IPS DF 4.7 (cell line): ENCODE results near the gene KDM2A.

ENCODE experiments used
- DNase-seq: peaks from one replicate; pipeline ENCODE4 v3.0.0-alpha.2; 2013; ENCODE audit warnings: low spot score; ENCODE audit errors: extremely low read depth

KDM2A gene

DNA sequence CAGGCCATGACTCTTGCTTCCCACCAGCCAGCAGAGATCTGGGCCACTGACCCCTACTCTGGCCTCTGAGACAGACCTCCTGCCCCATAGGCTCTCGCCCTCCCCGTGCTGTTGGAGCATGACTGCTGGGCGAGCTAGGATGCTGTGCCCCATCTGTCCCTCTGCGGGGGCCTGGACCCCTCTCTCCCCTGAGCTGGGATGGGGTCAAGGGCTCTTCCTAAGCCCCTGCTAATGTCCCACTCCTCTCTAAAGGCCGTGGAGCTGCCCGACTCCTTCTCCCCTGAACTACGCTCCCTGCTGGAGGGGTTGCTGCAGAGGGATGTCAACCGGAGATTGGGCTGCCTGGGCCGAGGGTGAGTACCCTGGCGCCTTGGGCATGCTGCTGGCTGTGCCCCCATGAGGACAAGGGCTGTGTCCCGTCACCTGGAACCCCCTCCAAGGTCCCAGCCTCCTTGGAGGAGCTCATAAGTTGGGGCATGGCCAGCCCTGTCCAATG, 163.9 kb downstream of the KDM2A start:
- DNase-seq: no peak

DNA sequence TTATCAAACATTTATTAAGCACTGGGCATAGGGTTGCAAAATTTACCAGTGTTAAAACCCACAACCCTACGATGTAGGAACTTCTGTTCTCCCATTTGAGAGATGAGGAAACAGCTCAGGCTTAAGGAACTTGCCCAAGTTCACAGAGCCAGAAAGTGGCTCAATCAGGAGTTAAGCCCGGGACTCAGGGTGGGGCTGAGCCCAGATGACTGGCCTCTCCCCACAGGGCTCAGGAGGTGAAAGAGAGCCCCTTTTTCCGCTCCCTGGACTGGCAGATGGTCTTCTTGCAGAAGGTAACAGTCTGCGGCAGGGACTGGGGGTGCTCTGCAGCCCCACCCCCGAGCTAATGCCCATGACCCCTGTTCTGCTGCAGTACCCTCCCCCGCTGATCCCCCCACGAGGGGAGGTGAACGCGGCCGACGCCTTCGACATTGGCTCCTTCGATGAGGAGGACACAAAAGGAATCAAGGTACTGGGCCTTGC, 164.5 kb downstream of the KDM2A start:
- no peak for DNase-seq

DNA sequence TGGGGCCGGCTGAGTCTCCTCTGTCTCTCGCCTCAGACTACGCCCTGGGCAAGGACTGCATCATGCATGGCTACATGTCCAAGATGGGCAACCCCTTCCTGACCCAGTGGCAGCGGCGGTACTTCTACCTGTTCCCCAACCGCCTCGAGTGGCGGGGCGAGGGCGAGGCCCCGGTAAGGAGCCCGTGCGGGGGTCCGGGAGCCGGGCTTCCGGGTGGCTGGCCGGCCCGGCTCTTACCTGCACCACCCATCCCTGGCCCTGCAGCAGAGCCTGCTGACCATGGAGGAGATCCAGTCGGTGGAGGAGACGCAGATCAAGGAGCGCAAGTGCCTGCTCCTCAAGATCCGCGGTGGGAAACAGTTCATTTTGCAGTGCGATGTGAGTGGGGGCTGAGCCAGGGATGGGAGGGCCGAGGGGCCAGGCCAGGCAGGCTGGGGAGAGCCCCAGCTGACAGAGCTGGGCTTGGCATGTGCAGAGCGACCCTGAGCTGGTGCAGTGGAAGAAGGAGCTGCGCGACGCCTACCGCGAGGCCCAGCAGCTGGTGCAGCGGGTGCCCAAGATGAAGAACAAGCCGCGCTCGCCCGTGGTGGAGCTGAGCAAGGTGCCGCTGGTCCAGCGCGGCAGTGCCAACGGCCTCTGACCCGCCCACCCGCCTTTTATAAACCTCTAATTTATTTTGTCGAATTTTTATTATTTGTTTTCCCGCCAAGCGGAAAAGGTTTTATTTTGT, 165.9 kb downstream of the KDM2A start:
- DNase-seq: no peak

DNA sequence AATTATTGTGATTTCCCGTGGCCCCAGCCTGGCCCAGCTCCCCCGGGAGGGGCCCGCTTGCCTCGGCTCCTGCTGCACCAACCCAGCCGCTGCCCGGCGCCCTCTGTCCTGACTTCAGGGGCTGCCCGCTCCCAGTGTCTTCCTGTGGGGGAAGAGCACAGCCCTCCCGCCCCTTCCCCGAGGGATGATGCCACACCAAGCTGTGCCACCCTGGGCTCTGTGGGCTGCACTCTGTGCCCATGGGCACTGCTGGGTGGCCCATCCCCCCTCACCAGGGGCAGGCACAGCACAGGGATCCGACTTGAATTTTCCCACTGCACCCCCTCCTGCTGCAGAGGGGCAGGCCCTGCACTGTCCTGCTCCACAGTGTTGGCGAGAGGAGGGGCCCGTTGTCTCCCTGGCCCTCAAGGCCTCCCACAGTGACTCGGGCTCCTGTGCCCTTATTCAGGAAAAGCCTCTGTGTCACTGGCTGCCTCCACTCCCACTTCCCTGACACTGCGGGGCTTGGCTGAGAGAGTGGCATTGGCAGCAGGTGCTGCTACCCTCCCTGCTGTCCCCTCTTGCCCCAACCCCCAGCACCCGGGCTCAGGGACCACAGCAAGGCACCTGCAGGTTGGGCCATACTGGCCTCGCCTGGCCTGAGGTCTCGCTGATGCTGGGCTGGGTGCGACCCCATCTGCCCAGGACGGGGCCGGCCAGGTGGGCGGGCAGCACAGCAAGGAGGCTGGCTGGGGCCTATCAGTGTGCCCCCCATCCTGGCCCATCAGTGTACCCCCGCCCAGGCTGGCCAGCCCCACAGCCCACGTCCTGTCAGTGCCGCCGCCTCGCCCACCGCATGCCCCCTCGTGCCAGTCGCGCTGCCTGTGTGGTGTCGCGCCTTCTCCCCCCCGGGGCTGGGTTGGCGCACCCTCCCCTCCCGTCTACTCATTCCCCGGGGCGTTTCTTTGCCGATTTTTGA, 166.8 kb downstream of the KDM2A start:
- DNase-seq: no peak

DNA sequence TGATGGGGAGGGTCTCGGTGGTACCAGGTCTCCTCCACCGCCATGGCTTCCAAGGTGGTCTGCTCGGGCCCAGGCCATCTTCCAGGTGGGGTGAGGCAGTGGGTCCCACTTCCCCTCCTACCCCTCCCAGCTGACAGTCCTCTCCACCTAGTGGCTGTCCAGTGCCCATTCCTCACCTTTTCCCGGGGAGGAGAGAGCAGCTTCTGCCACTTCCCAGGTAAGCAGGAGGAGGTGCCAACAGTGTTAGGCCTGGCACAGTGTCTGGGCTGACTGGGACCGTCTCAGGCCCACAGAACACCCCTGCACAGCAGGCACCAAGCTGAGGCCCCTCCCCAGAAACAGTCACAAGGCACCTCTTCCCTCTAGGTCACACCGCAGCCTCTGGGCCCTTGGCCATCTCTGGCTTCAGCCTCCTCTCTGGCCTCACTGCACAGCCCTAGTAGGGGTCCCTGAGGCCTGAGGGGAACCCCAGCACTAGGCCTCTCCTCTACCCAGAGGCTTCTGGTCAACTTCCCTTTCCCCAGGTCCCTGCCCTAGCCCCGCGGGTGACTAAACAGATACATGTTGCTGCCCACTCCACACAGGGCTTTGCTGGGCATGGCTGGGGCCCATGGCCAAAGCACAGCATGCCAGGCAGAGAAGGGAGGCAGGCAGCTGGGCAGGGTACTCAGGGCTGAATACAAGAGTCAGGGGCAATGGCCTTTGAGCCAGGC, 167.7 kb downstream of the KDM2A start:
- DNase-seq: no peak

DNA sequence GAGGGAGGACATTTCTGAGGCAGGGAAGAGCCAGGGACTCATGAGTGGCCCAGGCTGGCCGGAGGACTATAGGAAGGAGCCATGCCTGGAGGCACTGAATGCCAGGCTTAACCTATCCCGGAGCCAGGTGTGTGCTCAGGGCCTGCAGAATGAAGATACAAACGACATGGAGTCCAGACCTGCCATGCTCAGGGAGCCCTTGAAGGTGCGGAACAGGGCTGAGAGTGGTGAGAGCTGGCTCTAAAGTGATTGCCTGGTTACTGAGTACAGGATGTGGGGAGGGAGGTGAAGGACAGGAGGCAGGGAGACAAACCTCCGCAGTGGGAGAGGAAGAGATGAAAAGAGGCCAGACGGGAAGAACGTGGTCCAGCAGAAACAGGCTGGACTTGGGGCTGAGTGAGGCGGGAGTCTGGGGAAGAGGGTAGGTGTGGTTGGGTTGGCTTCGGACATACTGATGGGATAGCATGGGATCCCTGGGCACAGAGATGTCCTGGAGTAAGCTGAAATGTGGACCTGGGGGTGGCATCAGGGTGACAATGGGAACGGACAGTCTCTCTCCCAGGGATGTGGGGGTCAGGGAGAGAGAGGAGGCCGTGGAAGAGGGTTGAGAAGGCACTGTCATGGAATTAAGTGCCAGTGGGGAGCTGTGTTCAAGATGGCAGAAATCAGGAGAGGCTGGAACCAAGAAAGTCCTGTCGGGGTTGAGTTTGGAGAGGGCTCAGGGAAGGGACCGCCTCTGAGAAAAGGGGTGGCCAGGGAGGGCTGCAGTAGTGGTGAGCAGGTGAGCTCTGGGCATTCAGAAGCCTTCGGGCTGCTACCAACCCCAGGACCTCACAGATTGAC, 168.5 kb downstream of the KDM2A start:
- no peak for DNase-seq

DNA sequence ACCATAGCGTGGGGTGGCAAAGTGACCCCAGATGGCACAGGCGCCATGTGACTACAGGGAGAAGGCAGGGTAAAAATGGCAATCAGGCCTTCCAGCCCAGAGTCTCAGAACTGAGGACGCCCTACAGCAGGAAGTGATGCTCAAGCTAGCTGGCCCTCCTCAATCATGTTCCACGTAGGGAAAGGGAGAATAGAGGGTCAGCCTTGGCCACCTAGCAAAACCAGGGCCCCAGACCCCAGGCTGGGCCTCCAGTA, 169.1 kb downstream of the KDM2A start:
- DNase-seq: no peak

DNA sequence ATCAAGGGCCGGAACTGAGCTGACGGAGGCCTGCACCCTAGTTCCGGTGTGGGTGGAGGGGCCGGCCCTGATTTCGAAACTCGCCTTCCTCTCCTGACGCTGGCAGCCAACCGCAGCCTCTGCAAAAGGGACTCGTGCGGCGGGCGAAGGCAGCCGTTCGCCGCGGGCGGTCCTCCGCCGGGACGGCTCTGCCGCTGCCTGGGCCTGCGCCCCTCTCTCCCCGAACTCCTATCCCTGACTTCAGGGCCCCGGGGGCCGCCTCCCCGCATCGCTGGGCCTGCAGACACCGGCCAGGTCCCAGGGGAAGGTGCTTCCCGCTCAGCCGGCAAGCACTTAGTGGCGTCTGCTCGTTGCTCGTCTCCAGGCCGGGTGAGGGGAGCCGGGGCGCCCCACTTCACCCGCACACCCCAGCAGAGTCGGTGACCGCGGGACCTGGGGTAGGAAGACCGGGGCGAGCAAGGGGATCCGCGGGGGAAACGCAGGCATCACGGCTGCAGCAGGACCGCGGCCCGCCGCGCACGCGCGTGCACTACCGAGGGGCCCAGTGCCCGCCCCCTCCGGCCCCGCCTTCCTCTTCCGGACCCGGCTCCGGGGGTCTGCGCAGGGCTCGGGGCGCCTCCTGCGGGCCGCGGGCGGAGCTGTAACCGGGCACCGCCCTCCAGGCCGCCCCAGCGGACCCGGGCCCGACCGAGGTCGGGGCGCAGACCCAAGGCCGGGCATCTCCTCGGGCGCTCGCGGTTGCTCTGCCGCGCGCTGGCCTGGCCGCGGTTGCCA, 169.6 kb downstream of the KDM2A start:
- DNase-seq: no peak

DNA sequence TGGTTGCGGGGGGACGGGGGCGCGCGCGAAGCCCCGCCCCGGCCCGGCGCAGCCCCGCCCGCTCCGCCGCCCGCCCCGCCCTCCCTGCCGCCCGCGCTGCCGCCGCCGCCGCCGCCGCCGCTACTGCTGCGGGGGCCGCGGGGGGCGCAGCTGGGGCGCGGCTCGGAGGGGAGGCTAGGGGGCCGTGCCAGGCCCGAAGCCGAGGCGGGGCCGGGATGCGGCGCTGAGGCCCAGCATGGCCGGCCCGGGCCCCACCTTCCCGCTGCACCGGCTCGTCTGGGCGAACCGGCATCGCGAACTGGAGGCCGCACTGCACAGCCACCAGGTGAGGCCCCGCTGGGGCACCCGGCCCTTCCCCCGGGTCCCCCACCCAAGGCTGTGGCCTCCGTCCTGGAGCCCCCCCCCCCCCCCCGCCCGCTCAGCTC, 170.2 kb downstream of the KDM2A start, which contains the start of gene ANKRD13D:
TSS of gene ANKRD13D (plus strand) at position 78 of the 425 bp plus-strand sequence. CDS start at position 236, 158 bp downstream.
- no peak for DNase-seq

DNA sequence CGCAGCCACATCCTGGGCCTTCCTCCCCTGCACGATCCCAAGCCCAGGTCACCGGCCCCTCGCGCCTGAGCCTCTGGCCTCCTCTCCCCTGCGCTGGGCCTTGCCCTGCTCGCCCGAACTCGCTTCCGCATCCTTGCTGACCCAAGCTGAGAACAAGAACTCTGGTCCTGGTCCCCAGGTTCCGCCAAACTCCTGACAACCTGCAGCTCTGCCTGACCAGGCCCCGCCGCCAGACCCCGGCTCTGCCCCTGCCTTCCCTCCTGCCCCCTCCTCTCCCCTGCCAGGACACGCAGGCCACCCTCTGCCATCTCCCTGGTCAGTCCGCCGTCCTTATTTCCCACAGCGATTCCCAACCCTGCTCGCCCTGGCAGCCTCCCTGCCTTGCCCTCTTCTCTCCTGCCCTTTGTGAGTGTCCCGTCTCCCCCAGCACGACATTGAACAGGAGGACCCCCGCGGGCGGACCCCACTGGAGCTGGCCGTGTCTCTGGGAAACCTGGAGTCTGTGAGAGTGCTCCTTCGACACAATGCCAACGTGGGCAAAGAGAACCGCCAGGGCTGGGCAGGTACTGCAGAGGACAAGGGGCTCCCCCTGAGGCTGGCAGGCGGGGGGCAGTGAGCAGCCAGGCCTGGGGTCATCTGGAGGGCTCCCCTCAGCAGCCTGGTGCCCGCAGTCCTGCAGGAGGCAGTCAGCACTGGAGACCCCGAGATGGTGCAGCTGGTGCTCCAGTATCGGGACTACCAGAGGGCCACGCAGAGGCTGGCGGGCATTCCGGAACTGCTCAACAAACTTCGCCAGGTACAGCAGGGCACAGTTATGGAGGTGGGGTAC, 170.8 kb downstream of the KDM2A start:
- DNase-seq: no peak

DNA sequence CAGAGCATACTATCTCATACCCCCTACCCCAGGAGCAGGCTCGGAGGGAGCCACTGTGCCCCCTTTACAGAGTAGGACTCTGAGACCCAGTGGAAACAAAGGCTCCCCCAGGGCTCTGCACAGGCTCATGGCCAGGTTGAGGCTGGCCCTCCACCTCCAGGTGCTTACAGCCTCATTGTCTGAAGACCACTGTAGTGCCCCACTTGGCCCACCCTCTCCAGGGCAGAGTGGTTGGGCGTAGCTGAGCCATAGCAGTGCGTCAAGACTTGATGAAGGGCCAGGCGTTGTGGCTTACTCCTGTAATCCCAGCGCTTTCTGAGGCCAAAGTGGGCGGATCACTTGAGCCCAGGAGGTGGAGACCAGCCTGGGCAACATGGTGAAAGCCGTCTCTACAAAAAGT, 171.7 kb downstream of the KDM2A start:
- DNase-seq: no peak

DNA sequence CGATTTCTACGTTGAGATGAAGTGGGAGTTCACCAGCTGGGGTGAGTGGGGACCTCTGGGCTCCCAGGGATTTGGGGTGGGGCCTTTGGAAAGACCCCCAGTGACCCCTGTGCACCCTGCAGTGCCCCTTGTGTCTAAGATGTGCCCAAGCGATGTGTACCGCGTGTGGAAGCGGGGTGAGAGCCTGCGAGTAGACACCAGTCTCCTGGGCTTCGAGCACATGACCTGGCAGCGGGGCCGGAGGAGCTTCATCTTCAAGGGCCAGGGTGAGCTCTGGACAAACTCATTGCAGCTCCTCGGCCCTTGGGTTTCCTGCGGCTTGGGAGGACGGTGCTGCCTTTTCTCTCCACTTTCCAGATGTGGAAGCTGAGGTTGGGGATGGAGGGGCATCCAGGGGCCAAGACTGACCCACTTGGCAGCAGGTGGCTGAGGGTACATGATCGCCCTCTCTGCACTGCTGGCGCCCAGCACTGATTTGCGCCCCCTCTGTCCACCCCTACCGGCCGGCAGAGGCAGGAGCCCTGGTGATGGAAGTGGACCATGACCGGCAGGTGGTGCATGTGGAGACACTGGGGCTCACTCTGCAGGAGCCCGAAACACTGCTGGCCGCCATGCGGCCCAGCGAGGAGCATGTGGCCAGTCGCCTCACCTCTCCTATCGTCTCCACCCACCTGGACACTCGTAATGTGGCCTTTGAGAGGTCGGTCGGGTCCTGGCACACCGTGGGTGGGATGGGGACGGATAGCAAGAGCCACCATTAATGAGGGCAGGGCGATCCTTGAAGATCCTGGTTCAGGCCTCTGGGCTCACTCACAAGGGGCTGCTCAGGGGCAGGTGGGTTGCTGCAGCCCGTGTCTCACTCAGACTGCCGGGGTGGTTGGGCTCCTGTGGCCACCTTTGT, 172.7 kb downstream of the KDM2A start:
- DNase-seq: no peak

DNA sequence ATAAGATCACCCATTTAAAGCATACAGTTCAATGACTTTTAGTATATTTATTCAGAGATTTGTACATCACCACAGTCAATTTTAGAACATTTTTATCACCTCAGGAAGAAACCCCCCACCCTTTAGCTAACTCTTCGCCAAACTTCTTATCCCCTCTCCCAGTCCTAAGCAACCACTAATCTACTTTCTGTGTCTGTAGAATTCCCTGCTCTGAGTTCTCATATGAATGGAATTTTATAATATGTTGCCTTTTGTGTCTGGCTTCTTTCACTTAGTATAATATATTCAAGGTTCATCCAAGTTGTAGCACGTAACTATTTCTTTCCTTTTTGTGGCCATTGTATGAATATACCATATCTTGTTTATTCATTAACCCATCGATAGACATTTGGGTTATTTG, 173.6 kb downstream of the KDM2A start:
- no peak for DNase-seq

DNA sequence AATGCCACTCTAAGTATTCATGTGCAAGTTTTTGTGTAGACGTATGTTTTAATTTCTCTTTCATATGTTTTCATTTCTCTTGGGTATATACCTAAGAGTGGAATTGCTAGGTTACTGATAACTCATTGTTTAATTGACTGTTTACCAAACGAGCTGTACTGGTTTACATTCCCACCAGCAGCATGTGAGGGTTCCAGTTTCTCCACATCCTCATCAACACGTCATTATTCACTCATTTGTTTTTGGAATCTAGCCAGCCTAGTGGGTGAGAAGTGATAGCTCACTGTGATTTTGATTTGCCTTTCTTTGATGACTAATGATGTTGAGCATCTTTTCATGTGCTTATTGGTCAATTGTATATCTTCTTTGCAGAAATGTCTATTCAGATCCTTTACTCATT, 174.0 kb downstream of the KDM2A start:
- no peak for DNase-seq

DNA sequence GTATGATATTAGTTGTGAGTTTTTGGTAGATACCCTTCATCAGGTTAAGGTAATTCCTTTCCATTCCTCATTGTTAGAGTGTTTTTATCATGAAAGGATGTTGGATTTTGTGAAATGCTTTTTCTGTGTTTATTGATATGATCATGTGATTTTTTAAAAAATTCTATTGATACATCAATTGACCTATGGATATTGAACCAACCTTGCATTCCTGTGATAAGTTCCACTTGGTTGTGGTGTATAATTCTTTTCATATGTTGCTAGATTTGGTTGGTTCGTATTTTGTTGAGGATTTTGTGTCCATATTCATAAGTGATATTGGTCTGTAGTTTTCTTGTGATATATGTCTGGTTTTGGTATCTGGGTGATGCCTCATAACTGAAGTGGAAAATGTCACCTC, 176.8 kb downstream of the KDM2A start:
- no peak for DNase-seq

DNA sequence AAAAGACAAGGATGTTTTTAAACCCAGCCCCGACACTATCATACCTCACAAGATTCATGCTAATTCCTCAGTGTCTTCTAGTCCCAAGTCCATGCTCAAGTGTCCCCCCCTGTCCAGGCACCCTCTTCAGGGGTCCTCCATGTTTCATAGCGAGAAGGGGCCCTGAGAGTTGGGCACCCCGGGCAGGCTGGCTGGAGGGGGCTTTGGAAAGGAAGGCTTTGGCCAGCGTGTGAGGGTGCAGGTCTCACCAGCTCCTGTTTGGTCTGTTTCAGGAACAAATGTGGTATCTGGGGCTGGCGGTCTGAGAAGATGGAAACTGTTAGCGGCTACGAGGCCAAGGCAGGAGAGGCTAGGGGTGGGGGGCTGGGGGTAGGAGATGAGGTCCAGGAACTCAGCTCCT, 179.7 kb downstream of the KDM2A start:
- no peak for DNase-seq

DNA sequence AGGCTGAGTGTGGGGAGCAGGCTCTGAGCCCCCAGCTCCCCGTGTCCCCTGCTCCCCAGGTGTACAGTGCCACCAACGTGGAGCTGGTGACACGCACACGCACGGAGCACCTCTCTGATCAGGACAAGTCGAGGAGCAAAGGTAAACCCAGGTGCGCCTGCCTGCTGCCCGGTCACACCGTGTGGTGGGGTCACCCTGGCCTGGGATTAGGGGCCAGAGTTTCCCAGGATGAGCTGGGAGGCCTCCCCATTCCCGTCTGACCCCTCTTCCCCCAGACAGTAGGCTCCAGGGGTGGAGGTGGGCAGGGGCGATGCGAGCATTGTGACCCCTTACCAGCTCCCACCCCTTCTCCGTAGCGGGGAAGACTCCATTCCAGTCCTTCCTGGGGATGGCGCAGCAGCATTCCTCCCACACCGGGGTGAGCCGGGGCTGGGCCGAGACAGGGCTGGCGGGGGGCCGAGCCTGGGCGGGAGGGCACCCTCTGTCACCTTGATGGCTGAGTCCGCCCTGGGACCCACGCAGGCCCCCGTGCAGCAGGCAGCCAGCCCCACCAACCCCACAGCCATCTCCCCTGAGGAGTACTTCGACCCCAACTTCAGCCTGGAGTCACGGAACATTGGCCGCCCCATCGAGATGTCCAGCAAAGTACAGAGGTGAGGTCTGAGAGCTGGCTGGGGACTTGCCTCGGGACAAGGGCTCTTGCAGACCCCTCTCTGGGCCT, 180.6 kb downstream of the KDM2A start:
- DNase-seq: no peak
